Measurements from ENCODE around the gene ZNF10. TPM values are rescaled to one million over a fixed set of nuclear protein-coding genes. Genes with fewer than 3 reads are reported as not detected.

Gene ZNF10
- total and polyA plus RNA-seq, 2 of the 8 experiments (the other 6 are each of a cell fraction or from before 2014, with no cell fraction given): 5.2 to 11.9 TPM

GRCh38 chr12:133190176-133190575, 59.7 kb downstream of the ZNF10 start:
- Histone ChIP-seq H4K8ac (ENCODE audit: extremely low read depth, insufficient read depth, low read length) (no peak overlapping the region), H4K91ac (replicated peaks; ENCODE audit: insufficient read length, low read length) (no peak overlapping the region), H3K4me1 (replicated peaks in 1 of 4; ENCODE audit: control insufficient read depth in 3 of 4, insufficient read depth in 4 of 4, low read length in 3 of 4) (no peaks in the 10 kb centered on the region), H4K20me1 (replicated peaks in 1 of 2; ENCODE audit: control insufficient read depth in 1 of 2, insufficient read depth in 2 of 2, low read length in 2 of 2) (no peaks in the 10 kb centered on the region), H3K27ac (ENCODE audit: low read depth, low read length) (no peak overlapping the region), H3K23me2 (ENCODE audit: low read depth, low read length) (no peaks in the 10 kb centered on the region), H3K4me3 (ENCODE audit: extremely low read depth in 1 of 4, insufficient read depth in 2 of 4, low read depth in 3 of 4, low read length in 4 of 4) (no peak overlapping the region), H3K9ac (replicated peaks in 1 of 4; ENCODE audit: extremely low read depth in 1 of 4, low read depth in 3 of 4, low read length in 3 of 4) (no peak overlapping the region), H2BK5ac (ENCODE audit: low read depth, low read length) (no peak overlapping the region), H3K9me3 (ENCODE audit: insufficient read depth in 2 of 2, low read depth in 1 of 2, low read length in 1 of 2) (peaks cover 81 to 88% of the 10 kb centered on the region in 2 experiments), H3K79me2 (ENCODE audit: control insufficient read depth in 1 of 2, insufficient read depth in 2 of 2, low read length in 2 of 2) (peaks cover 0 to 9% of the 10 kb centered on the region in 2 experiments; a peak in 2 of 4 replicates), H2AFZ (ENCODE audit: low read length) (no peak overlapping the region), H3K4ac (replicated peaks; ENCODE audit: insufficient read length, low read depth, low read length) (no peak overlapping the region), H3K36me3 (ENCODE audit: control insufficient read depth in 2 of 4, insufficient read depth in 4 of 4, low read length in 3 of 4) (peaks cover 39 to 99% (median 82%) of the 10 kb centered on the region in 4 experiments), H2BK20ac (ENCODE audit: low read length) (no peak overlapping the region), H4K5ac (ENCODE audit: insufficient read length, low read depth, low read length) (no peak overlapping the region), H3K79me1 (ENCODE audit: low read depth, low read length) (no peaks in the 10 kb centered on the region; the same call in 1 of the 2 replicates), H3K23ac (ENCODE audit: insufficient read length) (no peak overlapping the region), H2BK120ac (replicated peaks; ENCODE audit: low read depth, low read length) (no peak overlapping the region), H3K14ac (ENCODE audit: insufficient read length) (no peak overlapping the region), H2BK12ac (ENCODE audit: low read depth, low read length) (no peak overlapping the region), H3K18ac (ENCODE audit: extremely low read depth, low read length) (no peak overlapping the region), H3K27me3 (replicated peaks in 1 of 4; ENCODE audit: control insufficient read depth in 3 of 4, extremely low read depth in 1 of 4, insufficient read depth in 3 of 4, low read length in 3 of 4) (no peaks in the 10 kb centered on the region), H2BK15ac (ENCODE audit: low read length) (no peak overlapping the region), H2AK5ac (ENCODE audit: low read depth, low read length) (no peak overlapping the region), H3K56ac (replicated peaks; ENCODE audit: insufficient read length, low read depth, low read length) (no peak overlapping the region), H3K4me2 (ENCODE audit: insufficient read depth in 1 of 2, low read depth in 2 of 2, low read length in 2 of 2) (no peak overlapping the region)
- ChIA-PET POLR2A (ENCODE audit: partially characterized antibody) (no interaction called here), CTCF (ENCODE audit: partially characterized antibody) (no interaction called here)
- TF ChIP-seq BACH1 (IDR thresholded peaks at IDR 0.05; ENCODE audit: low read length) (no peak), JUN (IDR thresholded peaks at IDR 0.05; ENCODE audit: low read depth, low read length) (no peak), CBX8 (IDR thresholded peaks at IDR 0.05; ENCODE audit: borderline replicate concordance, low read depth, low read length) (no peak)
- FAIRE-seq (no peak), DNase-seq (ENCODE audit: low read depth in 1 of 2, low spot score in 2 of 2) (no peak)
- WGBS, 2 experiments (ENCODE audit: extremely low coverage in 1 of 2, insufficient coverage in 1 of 2, insufficient read length in 1 of 2, insufficient replicate concordance in 2 of 2, low coverage in 1 of 2, low lambda C conversion rate in 2 of 2, missing lambda C conversion rate in 1 of 2): 86% methylated on average over 2 of the region's 2 CpGs; no CpG with 5 or more reads in 1 of the 2 experiments

Measured in H1 (cell line).